Central memory CD8-positive, alpha-beta T cell (primary cell): ENCODE measurements around the gene PNMA3.
"Not testable (repeated sequence)": the region's sequence is repeated elsewhere in the genome, so short reads cannot be mapped to it uniquely, and the experiment has no call there.

ENCODE experiments used
- ATAC-seq: fragments of 150-1000 bp; cut with Tn5 transposase; replicated peaks from 2 replicates; pipeline ENCODE4 v1.10.0; 2022; ENCODE audit warnings: mild to moderate bottlenecking, moderate FRiP score, moderate number of reproducible peaks; ENCODE audit not compliant: poor library complexity, severe bottlenecking; ENCODE audit errors: extremely low read depth
- DNase-seq, 2 donors: peaks; one replicate each; pipeline ENCODE4 v3.0.0; 2021; ENCODE audit warnings: low spot score in 2 of 2
- H3K27ac Mint-ChIP-seq: one replicate; pipeline ENCODE4 v1.8.0; 2022; ENCODE audit warnings: low read depth, mild to moderate bottlenecking, moderate library complexity, mixed read lengths
- H3K27me3 Mint-ChIP-seq: one replicate; pipeline ENCODE4 v1.8.0; 2022; ENCODE audit warnings: mixed read lengths
- H3K36me3 Mint-ChIP-seq: one replicate; pipeline ENCODE4 v1.8.0; 2022; ENCODE audit warnings: mild to moderate bottlenecking, moderate library complexity, mixed read lengths; ENCODE audit not compliant: insufficient read depth
- H3K4me1 Mint-ChIP-seq: one replicate; pipeline ENCODE4 v1.8.0; 2022; ENCODE audit warnings: mixed read lengths
- H3K4me3 Mint-ChIP-seq: one replicate; pipeline ENCODE4 v1.8.0; 2022; ENCODE audit warnings: mild to moderate bottlenecking, moderate library complexity, mixed read lengths
- H3K9me3 Mint-ChIP-seq: one replicate; pipeline ENCODE4 v1.8.0; 2022; ENCODE audit warnings: mixed read lengths

Gene PNMA3

GRCh38 chrX:153059191-153060094 is 3.2 kb downstream of the PNMA3 start:
- H3K9me3 Mint-ChIP-seq, result no peaks in the 10 kb centered on the region
- H3K4me3 Mint-ChIP-seq, result no peak overlapping the region
- H3K4me1 Mint-ChIP-seq, result no peaks in the 10 kb centered on the region
- DNase-seq (no peak), ATAC-seq (no peak)
- H3K27me3 Mint-ChIP-seq, result no peaks in the 10 kb centered on the region
- H3K36me3 Mint-ChIP-seq, result no peaks in the 10 kb centered on the region
- no peak overlapping the region for H3K27ac Mint-ChIP-seq

GRCh38 chrX:153060095-153060445 is 3.8 kb downstream of the PNMA3 start:
- DNase-seq (no peak), ATAC-seq (no peak)
- no peaks in the 10 kb centered on the region for H3K4me1 Mint-ChIP-seq
- H3K27me3 Mint-ChIP-seq, result no peaks in the 10 kb centered on the region
- no peaks in the 10 kb centered on the region for H3K9me3 Mint-ChIP-seq
- H3K27ac Mint-ChIP-seq, result no peak overlapping the region
- no peak overlapping the region for H3K4me3 Mint-ChIP-seq
- no peaks in the 10 kb centered on the region for H3K36me3 Mint-ChIP-seq

- Mint-ChIP-seq H3K4me1 (no peaks in the 10 kb centered on the region), H3K4me3 (no peak overlapping the region)
- no peak for DNase-seq
Observed at GRCh38 chrX:153061732-153062131, 5.5 kb downstream of the PNMA3 start.

GRCh38 chrX:153063315-153063714 is 7.0 kb downstream of the PNMA3 start:
- no peak for DNase-seq
- ATAC-seq, result no peak
- H3K4me1 Mint-ChIP-seq, result no peaks in the 10 kb centered on the region

More at GRCh38 chrX:153061732-153062131, 5.5 kb downstream of the PNMA3 start:
- no peak for ATAC-seq
- H3K9me3 Mint-ChIP-seq, result no peaks in the 10 kb centered on the region
- no peaks in the 10 kb centered on the region for H3K27me3 Mint-ChIP-seq
- H3K36me3 Mint-ChIP-seq, result no peaks in the 10 kb centered on the region
- no peak overlapping the region for H3K27ac Mint-ChIP-seq

GRCh38 chrX:153064061-153064460 is 7.8 kb downstream of the PNMA3 start:
- Mint-ChIP-seq H3K27ac (no peak overlapping the region), H3K36me3 (no peaks in the 10 kb centered on the region), H3K4me3 (no peak overlapping the region), H3K4me1 (no peaks in the 10 kb centered on the region), H3K9me3 (no peaks in the 10 kb centered on the region), H3K27me3 (no peaks in the 10 kb centered on the region)
- ATAC-seq (no peak), DNase-seq (no peak)

More at GRCh38 chrX:153063315-153063714, 7.0 kb downstream of the PNMA3 start:
- Mint-ChIP-seq H3K36me3 (no peaks in the 10 kb centered on the region), H3K9me3 (no peaks in the 10 kb centered on the region), H3K4me3 (no peak overlapping the region), H3K27me3 (no peaks in the 10 kb centered on the region), H3K27ac (no peak overlapping the region)

- Mint-ChIP-seq H3K9me3 (no peaks in the 10 kb centered on the region), H3K27ac (no peak overlapping the region), H3K36me3 (no peaks in the 10 kb centered on the region), H3K27me3 (no peaks in the 10 kb centered on the region), H3K4me3 (no peak overlapping the region), H3K4me1 (no peaks in the 10 kb centered on the region)
- ATAC-seq (no peak), DNase-seq (no peak)
Observed at GRCh38 chrX:153065389-153065788, 9.1 kb downstream of the PNMA3 start.

- H3K9me3 Mint-ChIP-seq, ATAC-seq, DNase-seq, H3K36me3 Mint-ChIP-seq, H3K4me1 Mint-ChIP-seq, H3K27ac Mint-ChIP-seq, H3K27me3 Mint-ChIP-seq, H3K4me3 Mint-ChIP-seq: not testable (repeated sequence)
Observed at GRCh38 chrX:153066402-153066801, 10.1 kb downstream of the PNMA3 start.

GRCh38 chrX:153071909-153072583 is 15.8 kb downstream of the PNMA3 start, which contains the start of gene PNMA6A:
Gene PNMA6A (plus strand): TSS chrX:153072454. CDS start chrX:153073063, 609 bp downstream.
- not testable (repeated sequence) for H3K36me3 Mint-ChIP-seq, H3K27ac Mint-ChIP-seq, H3K27me3 Mint-ChIP-seq, H3K9me3 Mint-ChIP-seq, DNase-seq, H3K4me3 Mint-ChIP-seq, H3K4me1 Mint-ChIP-seq
- peak; percentile 60 for ATAC-seq

- DNase-seq, H3K4me3 Mint-ChIP-seq, H3K27ac Mint-ChIP-seq, H3K36me3 Mint-ChIP-seq, H3K4me1 Mint-ChIP-seq, ATAC-seq, H3K9me3 Mint-ChIP-seq, H3K27me3 Mint-ChIP-seq: not testable (repeated sequence)
Observed at GRCh38 chrX:153073331-153073730, 17.1 kb downstream of the PNMA3 start.

GRCh38 chrX:153074262-153074899 is 18.1 kb downstream of the PNMA3 start:
- no peak overlapping the region for H3K27ac Mint-ChIP-seq
- no peaks in the 10 kb centered on the region for H3K36me3 Mint-ChIP-seq
- no peaks in the 10 kb centered on the region for H3K27me3 Mint-ChIP-seq
- peak overlapping the region; percentile 31 for H3K4me3 Mint-ChIP-seq
- DNase-seq (no peak), ATAC-seq (no peak)
- H3K9me3 Mint-ChIP-seq, result no peaks in the 10 kb centered on the region
- H3K4me1 Mint-ChIP-seq, result no peaks in the 10 kb centered on the region

- peak overlapping the region; percentile 31 for H3K4me3 Mint-ChIP-seq
- ATAC-seq, result no peak
- no peaks in the 10 kb centered on the region for H3K4me1 Mint-ChIP-seq
- no peak for DNase-seq
- H3K27ac Mint-ChIP-seq, result no peak overlapping the region
- H3K9me3 Mint-ChIP-seq, result no peaks in the 10 kb centered on the region
- no peaks in the 10 kb centered on the region for H3K27me3 Mint-ChIP-seq
- no peaks in the 10 kb centered on the region for H3K36me3 Mint-ChIP-seq
Observed at GRCh38 chrX:153074935-153075334, 18.7 kb downstream of the PNMA3 start.

- no peak overlapping the region for H3K4me3 Mint-ChIP-seq
- no peaks in the 10 kb centered on the region for H3K9me3 Mint-ChIP-seq
- H3K4me1 Mint-ChIP-seq, result no peaks in the 10 kb centered on the region
- no peaks in the 10 kb centered on the region for H3K36me3 Mint-ChIP-seq
- DNase-seq (no peak), ATAC-seq (no peak)
- H3K27me3 Mint-ChIP-seq, result no peaks in the 10 kb centered on the region
- H3K27ac Mint-ChIP-seq, result no peak overlapping the region
Observed at GRCh38 chrX:153075366-153075765, 19.1 kb downstream of the PNMA3 start.
